Upper lobe of left lung (tissue), 6 donors: ENCODE results near the gene L3MBTL3. TPM values are rescaled to one million over a fixed set of nuclear protein-coding genes. Genes with fewer than 3 reads are reported as not detected.

Experiments
- ATAC-seq, 2 donors: fragments of 200-7000 bp; cut with Tn5 transposase; one replicate each; pipeline ENCODE4 v1.9.1; 2022; ENCODE audit warnings: mild to moderate bottlenecking in 2 of 2, moderate library complexity in 2 of 2; ENCODE audit not compliant: low FRiP score in 2 of 2
- DNase-seq, 2 donors: peaks; one replicate each; pipeline ENCODE4 v3.0.0-alpha.2; 2019 to 2020
- H3K27ac ChIP-seq, 4 donors: fragments of 200-600 bp; sonication (generic); one replicate each; pipeline ENCODE4 v1.5.1; 2016 to 2019
- H3K27me3 ChIP-seq, 4 donors: fragments of 200-600 bp; sonication (generic); one replicate each; pipeline ENCODE4 v1.5.1; 2017 to 2019
- H3K36me3 ChIP-seq, 4 donors: fragments of 200-600 bp; sonication (generic); one replicate each; pipeline ENCODE4 v1.5.1; 2016 to 2019
- H3K4me1 ChIP-seq, 4 donors: fragments of 200-600 bp; sonication (generic); one replicate each; pipeline ENCODE4 v1.5.1; 2018 to 2019
- H3K4me3 ChIP-seq, 4 donors: fragments of 200-600 bp; sonication (generic); one replicate each; pipeline ENCODE4 v1.5.1; 2017 to 2019; ENCODE audit warnings: mild to moderate bottlenecking in 2 of 4, moderate library complexity in 1 of 4
- H3K9me3 ChIP-seq, 4 donors: fragments of 200-600 bp; sonication (generic); one replicate each; pipeline ENCODE4 v1.5.1; 2018 to 2019
- CTCF ChIP-seq, 6 experiments: fragments of 450-650 bp in 4 of 6; fragments of 200-600 bp in 2 of 6; sonication (generic) in 2 of 6; IDR thresholded peaks; one replicate each; pipeline ENCODE4 v1.5.1; 2016 to 2019; ENCODE audit warnings: antibody characterized with exemption in 6 of 6
- EP300 ChIP-seq, 4 donors: sonication (generic); formaldehyde crosslinking; IDR thresholded peaks; one replicate each; pipeline ENCODE4 v1.5.1; 2017; ENCODE audit warnings: antibody characterized with exemption in 4 of 4, control low read depth in 2 of 4
- POLR2A ChIP-seq, 4 donors: fragments of 450-650 bp; IDR thresholded peaks; one replicate each; pipeline ENCODE4 v1.5.1; 2016 to 2017; ENCODE audit warnings: antibody characterized with exemption in 4 of 4, mild to moderate bottlenecking in 2 of 4
- POLR2AphosphoS5 ChIP-seq, 2 donors: sonication (generic); formaldehyde crosslinking; IDR thresholded peaks; one replicate each; pipeline ENCODE4 v1.5.1; 2017; ENCODE audit warnings: antibody characterized with exemption in 2 of 2
- WGBS, 2 donors: methylation state at CpG; one replicate each; pipeline ENCODE4 v1.1.5; 2017 to 2018; 5-methylcytosine and 5-hydroxymethylcytosine counted together
- total RNA-seq, 6 donors: library from RNA; depleted of rRNA in 4 of 6; stranded (reverse); fragments of >200 nt in 4 of 6; gene quantifications; one replicate each; pipeline versions ENCODE4 v1.1.0 to v1.2.1, GENCODE V29; 2016 to 2021
- donor health status: DM: no; HTN: no; CAD: no; lungs with moderate emphysema.
- donor health status: DM: no; HTN: yes; CAD: no; lungs with severe emphysema.

The L3MBTL3 gene
- total RNA-seq, 6 donors from 2014 or later = 3.2 to 9.3 (median 6.5) TPM

- ATAC-seq = no peak
- Histone ChIP-seq H3K9me3 (no peaks in the 10 kb centered on the region), H3K27ac (no peak overlapping the region), H3K4me1 (no peaks in the 10 kb centered on the region), H3K27me3 (no peaks in the 10 kb centered on the region), H3K36me3 (peaks cover 0 to 40% (median 3%) of the 10 kb centered on the region in 4 donors), H3K4me3 (no peak overlapping the region)
- TF ChIP-seq POLR2AphosphoS5 (IDR thresholded peaks at IDR 0.05) = no peak
- no peak for TF ChIP-seq POLR2A (IDR thresholded peaks at IDR 0.05)
- no peak for TF ChIP-seq CTCF (IDR thresholded peaks at IDR 0.05)
- TF ChIP-seq EP300 (IDR thresholded peaks at IDR 0.05) = no peak
- WGBS, 2 donors = 89 to 91% methylated on average over 5 of the region's 5 CpGs
- no peak for DNase-seq
These were observed 45.4 kb downstream of the L3MBTL3 start for GRCh38 chr6:130063806-130064205.

- Histone ChIP-seq H3K9me3 (no peaks in the 10 kb centered on the region), H3K27me3 (no peaks in the 10 kb centered on the region), H3K4me3 (no peak overlapping the region), H3K4me1 (no peaks in the 10 kb centered on the region), H3K27ac (no peak overlapping the region), H3K36me3 (peaks cover 0 to 27% (median 4%) of the 10 kb centered on the region in 4 donors)
- WGBS, 2 donors = 88 to 98% methylated on average over 5 of the region's 5 CpGs
- no peak for DNase-seq
- no peak for ATAC-seq
- no peak for TF ChIP-seq CTCF (IDR thresholded peaks at IDR 0.05)
- TF ChIP-seq EP300 (IDR thresholded peaks at IDR 0.05) = no peak
- TF ChIP-seq POLR2A (IDR thresholded peaks at IDR 0.05) = no peak
- TF ChIP-seq POLR2AphosphoS5 (IDR thresholded peaks at IDR 0.05) = no peak
These were observed 47.3 kb downstream of the L3MBTL3 start for GRCh38 chr6:130065609-130066156.

- WGBS, 2 donors = 83 to 85% methylated on average over 4 of the region's 4 CpGs
- DNase-seq (no peak), ATAC-seq (no peak)
- TF ChIP-seq CTCF (IDR thresholded peaks at IDR 0.05) (no peak), EP300 (IDR thresholded peaks at IDR 0.05) (no peak), POLR2AphosphoS5 (IDR thresholded peaks at IDR 0.05) (no peak), POLR2A (IDR thresholded peaks at IDR 0.05) (no peak)
- Histone ChIP-seq H3K27ac (no peak overlapping the region), H3K4me3 (no peak overlapping the region), H3K4me1 (no peaks in the 10 kb centered on the region), H3K36me3 (peaks cover 0 to 10% (median 4%) of the 10 kb centered on the region in 4 donors), H3K9me3 (no peaks in the 10 kb centered on the region), H3K27me3 (no peaks in the 10 kb centered on the region)
These were observed 51.1 kb downstream of the L3MBTL3 start for GRCh38 chr6:130069485-130069884.

- H3K4me1 ChIP-seq = no peaks in the 10 kb centered on the region
- peaks cover 0 to 10% (median 4%) of the 10 kb centered on the region in 4 donors for H3K36me3 ChIP-seq
- no peaks in the 10 kb centered on the region for H3K27me3 ChIP-seq
- H3K27ac ChIP-seq = no peak overlapping the region
- TF ChIP-seq POLR2AphosphoS5 (IDR thresholded peaks at IDR 0.05) = no peak
- no peak for TF ChIP-seq EP300 (IDR thresholded peaks at IDR 0.05)
- TF ChIP-seq POLR2A (IDR thresholded peaks at IDR 0.05) = no peak
- TF ChIP-seq CTCF (IDR thresholded peaks at IDR 0.05) = no peak
- ATAC-seq (no peak), DNase-seq (no peak)
- no peaks in the 10 kb centered on the region for H3K9me3 ChIP-seq
- H3K4me3 ChIP-seq = no peak overlapping the region
- WGBS, 2 donors = 83 to 84% methylated on average over 2 of the region's 2 CpGs
These were observed 51.9 kb downstream of the L3MBTL3 start for GRCh38 chr6:130070326-130070725.

GRCh38 chr6:130070792-130071191 lies 52.4 kb downstream of the L3MBTL3 start:
- no peak overlapping the region for H3K4me3 ChIP-seq
- H3K4me1 ChIP-seq = no peaks in the 10 kb centered on the region
- TF ChIP-seq POLR2A (IDR thresholded peaks at IDR 0.05) = no peak
- H3K27ac ChIP-seq = no peak overlapping the region
- no peak for ATAC-seq
- H3K27me3 ChIP-seq = no peaks in the 10 kb centered on the region
- 73 to 75% methylated on average over 6 of the region's 6 CpGs for WGBS, 2 donors
- no peaks in the 10 kb centered on the region for H3K9me3 ChIP-seq
- peaks cover 0 to 7% (median 4%) of the 10 kb centered on the region in 4 donors for H3K36me3 ChIP-seq
- no peak for DNase-seq
